HG02642 (cell line): ENCODE data around the gene HELLS.
"Not testable (repeated sequence)": the region's sequence is repeated elsewhere in the genome, so short reads cannot be mapped to it uniquely, and the experiment has no call there.

Source experiments
- ATAC-seq: cut with Tn5 transposase; IDR thresholded peaks from one replicate; pipeline ENCODE4 v1.9.1; 2021; ENCODE audit warnings: mild to moderate bottlenecking; ENCODE audit not compliant: unreplicated experiment, poor library complexity

HELLS gene

DNA sequence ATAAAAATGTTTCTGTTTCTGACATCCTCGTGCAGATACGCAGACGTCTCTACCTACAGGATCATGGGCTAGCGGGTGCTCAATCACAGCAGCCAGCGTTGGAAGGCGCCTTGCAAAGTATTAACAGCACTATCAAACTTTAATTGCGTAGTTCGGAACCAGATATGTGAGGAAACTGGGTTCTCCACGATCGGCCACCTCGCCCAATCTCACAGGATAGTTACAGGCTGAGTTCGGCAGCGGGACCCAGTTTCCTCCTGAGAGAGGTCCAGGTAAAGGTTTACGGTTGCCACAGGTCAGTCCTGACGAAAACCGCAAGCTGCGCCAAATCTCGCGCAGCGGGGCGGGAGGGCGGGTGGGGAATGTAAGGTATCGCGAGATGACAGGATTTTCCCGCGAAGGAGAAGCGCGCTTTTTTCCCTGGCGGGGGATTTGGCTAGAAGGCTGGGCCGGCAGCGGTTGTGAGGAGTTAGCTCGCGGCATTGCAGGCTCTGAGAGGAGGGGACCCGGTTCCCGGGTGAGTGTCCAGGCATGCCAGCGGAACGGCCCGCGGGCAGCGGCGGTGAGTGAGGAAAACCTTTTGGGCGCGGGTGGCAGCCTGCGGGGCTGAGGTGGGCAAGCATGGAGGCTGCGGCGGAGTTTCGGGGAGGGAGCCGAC is at the start of gene HELLS:
Gene HELLS (plus strand): TSS at position 398 of the 658 bp plus-strand sequence. CDS start 134 bp downstream, at position 532.
- peak; percentile 87 for ATAC-seq

DNA sequence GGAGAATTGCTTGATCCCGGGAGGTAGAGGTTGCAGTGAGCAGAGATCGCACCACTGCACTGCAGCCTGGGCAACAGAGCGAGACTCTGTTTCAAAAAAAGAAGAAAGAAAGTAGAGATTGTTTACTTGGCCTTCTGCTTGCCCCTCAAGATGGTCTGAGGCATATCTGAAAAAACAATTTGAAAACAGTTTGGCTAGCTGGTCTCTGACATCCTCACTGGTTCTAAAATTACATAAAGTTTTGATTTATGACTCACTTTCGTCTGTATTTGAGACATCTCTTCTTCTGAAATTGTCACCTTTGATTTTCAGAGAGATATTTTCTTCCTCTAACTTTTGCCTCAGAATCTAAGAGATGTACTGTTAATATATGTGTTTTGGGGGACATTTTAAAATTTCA is 49.6 kb upstream of the HELLS start:
- peak; percentile 64 for ATAC-seq

- ATAC-seq, result no peak
Observed at GRCh38 chr10:94496646-94497045, 48.9 kb upstream of the HELLS start.

DNA sequence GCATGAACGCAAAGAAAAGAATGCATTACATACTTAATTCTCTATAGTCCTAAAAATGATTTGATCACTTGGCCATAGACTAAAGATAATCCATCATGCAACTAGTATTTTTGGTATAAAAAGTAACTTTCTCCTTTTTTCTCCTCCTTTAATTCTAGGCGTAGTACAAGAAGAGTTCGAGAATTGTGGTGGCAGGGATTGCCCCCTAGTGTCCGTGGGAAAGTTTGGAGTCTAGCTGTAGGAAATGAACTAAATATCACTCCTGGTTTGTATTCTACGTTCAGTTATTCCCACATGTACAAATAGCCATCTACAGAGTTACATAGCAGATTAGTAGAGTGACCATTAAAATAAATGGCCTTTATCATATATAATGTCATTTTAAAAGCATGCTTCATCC is 45.5 kb upstream of the HELLS start:
- ATAC-seq, result no peak

DNA sequence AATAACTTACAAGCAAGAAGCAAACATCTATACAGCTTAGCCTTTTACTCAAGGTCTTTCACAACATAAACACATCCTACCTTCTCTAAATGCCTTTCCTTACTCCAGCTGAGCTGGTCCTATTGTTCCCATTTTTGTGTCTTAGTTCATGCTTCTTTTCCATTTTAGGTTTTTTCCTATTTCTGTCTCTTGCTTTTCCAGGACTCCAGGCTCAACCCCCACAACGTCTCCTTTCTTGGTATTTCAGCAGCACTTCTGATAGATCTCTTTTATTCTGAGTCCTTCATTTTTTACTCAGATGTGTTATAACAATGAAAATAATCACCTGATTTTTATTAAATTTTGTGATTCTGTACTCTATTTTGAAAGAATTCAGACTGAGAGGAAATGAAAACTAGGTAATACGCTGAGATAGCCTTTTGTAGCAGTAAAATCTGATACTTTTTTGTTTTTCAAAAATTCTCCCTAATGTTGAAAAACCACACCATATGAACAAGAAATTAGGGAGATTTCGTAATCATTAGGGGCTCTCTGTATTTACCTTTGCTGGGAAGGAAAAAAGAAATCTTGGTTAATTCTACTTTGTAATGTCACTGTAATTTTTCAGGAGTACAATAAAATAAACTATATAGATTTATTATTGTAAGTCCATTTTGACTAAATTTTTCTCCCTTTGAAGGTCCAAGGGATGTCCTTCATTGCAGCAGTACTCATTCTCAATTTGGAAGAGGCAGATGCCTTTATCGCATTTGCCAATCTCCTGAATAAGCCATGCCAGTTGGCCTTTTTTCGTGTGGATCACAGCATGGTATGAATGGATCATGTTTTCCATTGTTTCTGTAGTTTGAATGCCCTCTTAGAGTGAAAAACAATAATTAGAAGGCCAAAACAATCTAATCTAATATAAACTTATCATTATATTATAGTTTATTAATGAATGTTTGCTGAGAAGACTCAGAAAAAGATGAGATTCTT is 24.0 kb upstream of the HELLS start:
- ATAC-seq, result no peak

DNA sequence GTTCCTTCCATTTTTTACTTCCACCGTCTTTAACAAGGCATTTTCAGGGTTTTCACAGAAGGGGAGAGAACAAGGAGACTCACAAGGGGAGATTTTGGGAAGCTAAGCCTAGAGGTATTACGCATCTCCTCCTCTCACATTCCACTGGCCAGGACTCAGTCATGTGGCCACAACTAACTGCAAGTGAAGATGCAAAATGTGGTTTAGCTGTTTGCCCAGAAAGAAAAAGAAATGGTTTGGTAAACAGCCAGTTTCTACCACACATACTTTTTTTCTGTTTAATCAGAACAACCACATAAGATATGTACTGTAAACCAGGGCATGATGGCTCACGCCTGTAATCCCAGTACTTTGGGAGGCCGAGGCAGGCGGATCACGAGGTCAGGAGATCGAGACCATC is 21.4 kb upstream of the HELLS start:
- ATAC-seq, result no peak

DNA sequence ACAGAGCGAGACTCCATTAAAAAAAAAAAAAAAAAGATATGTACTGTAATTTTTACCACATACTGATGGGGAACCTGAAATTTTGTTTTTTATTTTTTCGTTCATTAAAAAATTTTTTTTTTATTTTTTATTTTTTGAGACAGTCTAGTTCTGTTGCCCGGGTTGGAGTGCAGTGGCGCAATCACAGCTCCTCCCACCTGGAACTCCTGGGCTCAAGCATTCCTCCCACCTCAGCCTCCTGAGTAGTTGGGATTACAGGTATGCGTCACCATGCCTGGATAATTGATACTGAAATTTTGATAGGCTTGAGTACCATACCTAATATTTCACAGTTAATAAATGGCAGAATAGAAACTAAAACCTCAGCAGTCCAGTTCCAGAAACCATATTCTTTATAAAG is 20.9 kb upstream of the HELLS start:
- no peak for ATAC-seq

GRCh38 chr10:94531550-94531949 is 14.0 kb upstream of the HELLS start:
- not testable (repeated sequence) for ATAC-seq

GRCh38 chr10:94533027-94533426 is 12.6 kb upstream of the HELLS start:
- no peak for ATAC-seq

GRCh38 chr10:94542282-94542681 is 3.3 kb upstream of the HELLS start:
- ATAC-seq, result not testable (repeated sequence)

- ATAC-seq, result peak; percentile 7
Observed at GRCh38 chr10:94546049-94546900, 687 bp downstream of the HELLS start.

- ATAC-seq, result no peak
Observed at GRCh38 chr10:94546901-94547185, 1.3 kb downstream of the HELLS start.

GRCh38 chr10:94549221-94549620 is 3.6 kb downstream of the HELLS start:
- no peak for ATAC-seq

DNA sequence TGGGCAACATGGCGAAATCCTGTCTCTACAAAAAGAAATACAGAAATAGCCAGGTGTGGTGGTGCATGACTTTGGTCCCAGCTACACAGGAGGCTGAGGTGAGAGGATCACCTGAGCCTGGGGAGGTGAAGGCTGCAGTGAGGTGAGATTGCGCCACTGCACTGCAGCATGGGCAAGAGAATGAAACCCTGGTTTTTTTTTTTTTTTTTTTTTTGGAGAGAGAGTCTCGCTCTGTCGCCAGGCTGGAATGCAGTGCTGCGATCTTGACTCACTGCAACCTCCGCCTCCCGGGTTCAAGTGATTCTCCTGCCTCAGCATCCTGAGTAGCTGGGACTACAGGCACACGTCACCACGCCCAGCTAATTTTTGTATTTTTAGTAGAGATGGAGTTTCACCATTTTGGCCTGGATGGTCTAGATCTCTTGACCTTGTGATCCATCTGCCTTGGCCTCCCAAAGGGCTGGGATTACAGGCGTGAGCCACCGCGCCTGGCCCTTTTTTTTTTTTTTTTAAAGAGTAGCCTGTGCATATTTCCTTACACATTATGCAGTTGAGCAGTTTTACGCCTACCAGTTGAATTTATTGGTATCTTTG is 22.2 kb downstream of the HELLS start:
- not testable (repeated sequence) for ATAC-seq

DNA sequence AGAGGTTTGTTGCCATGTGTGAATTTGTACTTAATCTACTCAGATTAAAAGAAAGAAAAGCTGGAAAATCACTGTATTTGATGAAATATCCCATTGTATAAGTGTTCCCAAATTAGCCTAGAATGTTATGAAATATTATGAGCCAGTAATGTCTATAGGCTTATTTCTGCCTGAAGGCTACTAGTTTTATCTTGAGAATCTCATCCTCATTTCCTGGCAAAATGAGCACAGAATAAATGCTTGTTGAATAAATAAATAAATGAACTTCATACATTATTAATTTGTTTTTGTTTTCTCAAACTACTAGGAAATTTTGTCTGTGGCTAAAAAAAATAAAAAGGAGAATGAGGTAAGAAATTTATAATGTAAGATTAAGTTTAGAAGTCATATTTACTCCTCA is 25.5 kb downstream of the HELLS start:
- ATAC-seq, result no peak

DNA sequence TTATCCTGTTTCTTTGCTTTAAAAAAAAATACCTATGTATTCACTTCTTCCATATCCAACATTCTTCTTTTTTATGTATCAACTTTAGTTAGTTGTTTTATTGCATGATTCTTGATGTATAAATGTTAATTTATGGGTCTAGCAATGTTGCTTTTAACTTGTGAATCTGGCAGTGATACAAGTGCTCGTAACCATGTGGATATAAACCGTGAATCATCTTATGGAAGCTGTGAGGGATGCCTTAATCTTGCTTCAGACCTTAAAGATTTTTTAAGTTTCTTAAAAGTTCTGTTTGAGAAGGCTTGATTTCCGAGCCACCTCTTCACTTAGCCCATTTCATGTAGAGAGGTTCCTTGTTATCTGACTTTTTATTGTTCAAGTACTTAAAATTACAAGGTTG is 25.9 kb downstream of the HELLS start:
- ATAC-seq, result no peak

- no peak for ATAC-seq
Observed at GRCh38 chr10:94578790-94579189, 33.2 kb downstream of the HELLS start.

DNA sequence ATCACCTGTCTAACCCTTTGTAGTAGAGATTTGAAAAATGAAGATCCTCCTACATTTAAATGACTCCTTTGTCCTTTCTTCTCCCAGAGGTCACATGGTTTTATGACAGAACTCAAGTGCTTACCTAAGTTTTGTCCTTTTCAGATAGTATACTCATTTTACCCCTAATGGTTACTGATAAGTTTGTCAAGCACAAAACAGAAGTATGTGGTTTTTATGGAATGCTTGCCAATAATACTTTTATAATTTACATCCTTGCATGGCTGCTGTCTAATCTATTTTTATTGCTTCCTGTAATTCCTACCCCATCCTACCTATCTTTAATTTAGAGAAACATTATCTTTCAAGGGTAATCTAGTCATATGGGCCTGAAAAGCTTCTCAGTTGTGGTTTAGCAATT is 37.5 kb downstream of the HELLS start:
- no peak for ATAC-seq

DNA sequence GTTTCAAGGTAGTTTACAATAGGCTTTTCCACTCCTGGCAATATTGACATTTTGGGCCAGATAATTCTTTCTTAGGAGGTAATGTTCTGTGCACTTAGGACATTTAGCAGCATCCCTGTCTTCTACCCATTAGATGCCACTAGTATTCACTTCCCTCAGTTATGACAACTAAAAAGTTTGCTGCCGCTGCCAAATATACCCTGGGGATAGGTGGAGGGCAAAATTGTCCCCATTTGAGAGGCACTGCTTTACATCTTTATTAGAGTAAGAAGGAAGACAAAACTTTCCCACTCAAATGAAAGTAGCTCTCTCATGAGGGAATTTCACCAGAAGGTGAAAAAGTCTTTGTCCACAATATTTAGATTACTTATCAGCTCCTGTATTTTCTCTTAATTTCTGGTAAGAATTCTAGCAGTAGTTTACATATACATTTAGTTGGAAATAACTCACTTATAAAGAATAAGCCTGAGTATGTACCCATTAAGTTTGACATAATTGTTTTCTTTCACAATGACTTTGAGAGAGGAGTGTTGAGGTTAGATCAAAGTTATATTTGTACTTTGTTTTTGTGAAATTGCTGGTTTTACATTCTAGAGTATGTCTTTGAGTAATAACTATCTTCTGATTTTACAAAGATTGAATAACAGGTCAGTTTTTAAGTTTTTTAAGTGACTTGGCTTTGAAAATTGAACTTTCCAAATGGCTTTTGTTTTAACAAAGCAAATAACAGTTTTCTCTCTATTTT is 46.0 kb downstream of the HELLS start:
- ATAC-seq, result peak; percentile 85
